OCI-LY3 (cell line): ENCODE measurements around the gene ASPN.

Experiments used
- CTCF ChIP-seq: fragments of 200-600, 300-600 bp; sonication (generic); IDR thresholded peaks from 2 replicates; pipeline ENCODE4 v1.5.1; 2014; ENCODE audit warnings: antibody characterized with exemption, low read length, low read depth
- EZH2phosphoT487 ChIP-seq: fragments of 200-600 bp; shearing (Covaris generic); IDR thresholded peaks from 2 replicates; pipeline ENCODE4 v1.6.1; 2018; ENCODE audit warnings: antibody characterized with exemption, mixed run types, low read depth

GRCh38 chr9:92493749-92494387, 11.6 kb upstream of the ASPN start:
- TF ChIP-seq CTCF = no peak
- TF ChIP-seq EZH2phosphoT487 = no peak
